GM18868 (cell line): Measurements from ENCODE around the gene HERC4.
"Not testable (repeated sequence)": the region's sequence is repeated elsewhere in the genome, so short reads cannot be mapped to it uniquely, and the experiment has no call there.

Source experiments
- ATAC-seq: cut with Tn5 transposase; IDR thresholded peaks from one replicate; pipeline ENCODE4 v1.9.1; 2021; ENCODE audit warnings: mild to moderate bottlenecking, moderate library complexity; ENCODE audit not compliant: unreplicated experiment

The HERC4 gene

GRCh38 chr10:67966035-67966434, 109.0 kb downstream of the HERC4 start:
- ATAC-seq: not testable (repeated sequence)

DNA sequence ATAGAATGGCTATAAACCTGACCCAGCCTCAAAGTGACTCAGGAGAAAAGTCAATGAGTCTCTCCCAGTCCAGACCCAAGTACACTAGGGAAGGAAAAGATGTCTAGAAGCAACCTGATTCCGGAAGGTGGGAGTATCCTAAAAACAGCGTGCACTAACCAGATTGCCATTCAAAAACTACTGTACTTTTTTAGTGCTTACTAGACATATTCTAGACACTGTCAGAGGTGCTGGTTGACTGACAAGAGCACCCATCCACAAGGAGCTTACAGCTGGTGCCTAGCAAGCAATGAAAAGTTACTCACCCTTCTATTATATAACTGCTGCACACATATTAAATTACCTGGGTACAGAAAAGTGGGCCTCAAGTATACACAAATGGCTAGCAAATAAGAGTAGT, 109.6 kb downstream of the HERC4 start:
- no peak for ATAC-seq

DNA sequence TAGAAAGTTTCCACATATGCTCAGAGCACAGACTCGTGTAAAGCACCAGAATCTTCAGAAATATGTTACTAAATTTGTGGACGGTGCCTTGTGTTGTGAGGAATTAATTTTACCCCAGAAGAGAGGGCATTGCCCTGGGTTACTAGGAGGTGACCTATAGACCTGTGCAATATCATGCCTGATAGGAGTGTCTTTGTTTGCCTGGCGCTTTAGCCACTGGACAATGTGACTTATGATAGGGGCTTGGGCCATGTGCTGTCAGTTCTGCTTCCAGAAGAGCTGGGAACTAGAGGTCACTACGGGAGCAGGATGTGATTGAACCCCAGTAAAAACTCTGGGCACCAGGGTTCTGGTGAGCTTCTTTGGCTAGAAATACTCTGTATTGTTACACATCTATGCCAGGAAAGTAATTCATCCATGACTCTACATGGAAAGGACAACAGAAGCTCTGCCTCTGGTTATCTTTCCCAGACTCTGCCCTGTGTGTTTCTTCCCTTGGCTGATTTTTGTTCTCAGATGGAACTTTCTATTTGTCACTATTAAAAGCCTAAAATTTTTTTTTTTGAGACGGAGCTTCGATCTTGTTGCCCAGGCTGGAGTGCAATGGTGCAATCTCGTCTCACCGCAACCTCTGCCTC, 115.1 kb downstream of the HERC4 start:
- no peak for ATAC-seq

- no peak for ATAC-seq
Observed at GRCh38 chr10:67955614-67956013, 119.5 kb downstream of the HERC4 start.

GRCh38 chr10:67943917-67944316, 131.2 kb downstream of the HERC4 start:
- no peak for ATAC-seq

GRCh38 chr10:67936416-67936815, 138.7 kb downstream of the HERC4 start:
- ATAC-seq: no peak

GRCh38 chr10:67935223-67935622, 139.9 kb downstream of the HERC4 start:
- ATAC-seq: no peak

DNA sequence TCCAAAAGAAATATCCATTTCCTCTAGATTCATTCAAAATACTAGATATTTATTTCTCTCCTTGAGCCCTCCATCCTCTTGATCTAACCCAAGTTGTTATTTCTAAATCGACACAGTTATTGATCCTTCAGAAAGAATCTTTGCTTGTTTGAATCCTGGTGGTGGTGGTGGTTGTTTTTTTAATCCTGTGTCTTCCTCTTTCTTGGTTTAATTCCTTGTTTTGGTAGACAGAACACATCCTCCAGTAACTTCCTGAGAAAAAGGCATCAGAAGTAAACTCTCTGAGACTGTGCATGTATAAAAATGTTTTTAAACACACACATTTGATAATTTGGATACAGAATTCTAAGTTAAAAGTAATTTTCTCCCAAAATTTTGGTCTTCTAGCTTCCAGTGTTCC, 140.7 kb downstream of the HERC4 start:
- no peak for ATAC-seq

- no peak for ATAC-seq
Observed at GRCh38 chr10:67933199-67933598, 141.9 kb downstream of the HERC4 start.

DNA sequence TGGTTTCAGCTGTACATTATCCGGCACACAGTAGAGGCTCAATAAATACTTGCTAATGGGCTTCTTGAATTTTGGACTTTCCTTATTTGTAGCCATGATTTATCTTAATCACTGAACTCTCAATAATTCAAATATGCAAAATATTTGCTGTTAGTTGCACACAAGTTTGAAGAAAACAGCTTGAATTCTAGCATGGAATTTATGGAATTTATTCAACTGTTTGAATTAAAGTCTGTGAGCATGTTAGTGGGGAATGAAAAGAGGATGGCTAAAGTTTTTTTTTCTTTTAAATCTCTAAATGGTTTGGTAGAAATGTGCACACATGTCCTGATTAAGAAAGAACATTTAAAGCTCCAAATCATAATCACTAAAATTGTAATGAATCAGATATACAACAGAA, 148.1 kb downstream of the HERC4 start:
- no peak for ATAC-seq

DNA sequence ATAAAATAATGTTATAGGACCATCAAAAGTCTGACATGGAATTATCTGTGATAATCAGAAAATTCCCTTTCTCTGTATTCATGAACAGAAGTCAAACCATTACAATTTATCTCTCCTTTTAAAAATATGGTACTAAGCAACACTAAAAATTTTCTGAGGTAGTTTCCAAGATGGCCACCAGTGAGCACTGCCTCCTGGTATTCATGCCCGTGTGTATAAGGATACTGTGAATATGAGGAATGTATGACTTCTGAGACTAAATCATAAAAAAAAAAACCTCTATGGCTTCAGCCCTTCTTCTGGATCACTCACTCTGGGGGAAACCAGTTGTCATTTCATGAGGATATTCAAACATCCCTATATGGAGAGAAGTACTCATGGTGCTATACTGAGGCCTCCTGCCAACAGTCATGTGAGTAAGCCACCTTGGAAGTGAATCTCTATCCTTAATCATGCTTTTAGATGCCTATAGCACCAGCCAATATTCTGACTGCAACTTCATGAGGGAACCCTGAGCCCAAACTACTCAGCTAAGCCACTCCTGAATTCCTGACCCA, 149.6 kb downstream of the HERC4 start:
- no peak for ATAC-seq

DNA sequence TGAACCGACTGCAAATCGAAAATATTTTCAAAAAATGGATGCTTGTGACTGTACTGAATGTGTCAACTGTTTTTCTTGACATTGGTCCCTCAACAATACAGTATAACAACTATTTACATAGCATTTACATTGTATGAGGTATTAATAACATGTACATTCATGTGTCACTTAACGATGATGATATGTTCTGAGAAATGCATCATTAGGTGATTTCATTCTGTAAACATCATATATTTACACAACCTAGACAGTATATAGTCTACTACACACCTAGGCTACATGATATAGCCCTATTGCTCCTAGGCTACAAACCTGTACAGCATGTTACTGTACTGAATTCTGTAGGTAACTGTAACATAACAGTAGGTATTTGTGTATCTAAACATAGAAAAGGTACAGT, 150.9 kb downstream of the HERC4 start:
- no peak for ATAC-seq

DNA sequence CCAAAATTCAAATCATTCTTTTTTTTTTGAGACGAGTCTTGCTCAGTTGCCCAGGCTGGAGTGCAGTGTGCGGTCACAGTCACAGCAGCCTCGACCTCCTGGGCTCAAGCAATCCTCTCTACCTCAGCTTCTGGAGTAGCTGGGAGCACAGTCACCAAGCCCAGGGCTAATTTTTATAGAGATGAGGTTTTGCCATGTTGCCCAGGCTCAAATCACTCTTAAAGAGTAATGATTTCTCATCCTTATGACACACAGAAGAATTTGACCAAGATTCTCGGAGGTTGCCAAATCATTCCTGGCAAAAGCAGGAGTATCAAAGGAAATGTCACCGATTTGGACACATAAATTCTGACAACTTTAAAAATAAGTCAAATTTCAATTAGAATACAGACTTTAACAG, 151.5 kb downstream of the HERC4 start:
- ATAC-seq: no peak

GRCh38 chr10:67921065-67921464, 154.0 kb downstream of the HERC4 start:
- no peak for ATAC-seq

DNA sequence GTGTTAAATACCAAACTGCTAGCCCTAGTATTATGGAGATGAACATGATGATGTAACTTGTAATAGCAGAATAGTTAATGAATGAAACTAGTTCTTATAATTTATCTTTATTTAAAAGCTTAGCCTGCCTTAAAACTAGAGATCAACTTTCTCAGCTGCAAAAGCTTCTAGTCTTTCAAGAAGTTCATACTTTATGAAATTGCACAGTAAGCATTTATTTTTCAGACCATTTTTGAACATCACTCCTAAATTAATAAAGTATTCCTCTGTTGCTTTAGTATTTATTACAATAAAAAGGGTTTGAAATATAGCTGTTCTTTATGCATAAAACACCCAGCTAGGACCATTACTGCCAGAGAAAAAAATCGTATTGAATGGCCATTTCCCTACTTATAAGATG, 157.4 kb downstream of the HERC4 start:
- ATAC-seq: no peak

GRCh38 chr10:67917169-67917568, 157.9 kb downstream of the HERC4 start:
- ATAC-seq: no peak

- ATAC-seq: no peak
Observed at GRCh38 chr10:67914777-67915340, 160.2 kb downstream of the HERC4 start.

- no peak for ATAC-seq
Observed at GRCh38 chr10:67912331-67912946, 162.6 kb downstream of the HERC4 start.

DNA sequence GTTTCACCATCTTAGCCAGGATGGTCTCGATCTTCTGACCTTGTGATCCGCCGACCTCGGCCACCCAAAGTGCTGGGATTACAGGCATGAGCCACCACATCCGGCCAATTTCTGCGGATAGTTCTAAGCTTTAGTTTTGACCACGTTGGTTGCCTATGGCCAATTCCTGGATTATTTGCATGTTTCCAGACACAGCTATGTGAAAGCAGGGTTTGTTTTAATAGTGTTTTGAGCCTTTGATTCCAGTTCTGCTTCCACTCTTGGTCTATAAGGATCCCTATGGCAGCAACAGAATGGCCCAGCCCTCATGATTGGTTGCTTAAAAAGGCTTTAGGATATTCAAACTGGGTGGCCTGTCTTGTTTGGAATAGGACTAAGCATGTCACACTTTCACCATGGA, 171.5 kb downstream of the HERC4 start:
- ATAC-seq: no peak

GRCh38 chr10:67893637-67894036, 181.4 kb downstream of the HERC4 start:
- no peak for ATAC-seq

DNA sequence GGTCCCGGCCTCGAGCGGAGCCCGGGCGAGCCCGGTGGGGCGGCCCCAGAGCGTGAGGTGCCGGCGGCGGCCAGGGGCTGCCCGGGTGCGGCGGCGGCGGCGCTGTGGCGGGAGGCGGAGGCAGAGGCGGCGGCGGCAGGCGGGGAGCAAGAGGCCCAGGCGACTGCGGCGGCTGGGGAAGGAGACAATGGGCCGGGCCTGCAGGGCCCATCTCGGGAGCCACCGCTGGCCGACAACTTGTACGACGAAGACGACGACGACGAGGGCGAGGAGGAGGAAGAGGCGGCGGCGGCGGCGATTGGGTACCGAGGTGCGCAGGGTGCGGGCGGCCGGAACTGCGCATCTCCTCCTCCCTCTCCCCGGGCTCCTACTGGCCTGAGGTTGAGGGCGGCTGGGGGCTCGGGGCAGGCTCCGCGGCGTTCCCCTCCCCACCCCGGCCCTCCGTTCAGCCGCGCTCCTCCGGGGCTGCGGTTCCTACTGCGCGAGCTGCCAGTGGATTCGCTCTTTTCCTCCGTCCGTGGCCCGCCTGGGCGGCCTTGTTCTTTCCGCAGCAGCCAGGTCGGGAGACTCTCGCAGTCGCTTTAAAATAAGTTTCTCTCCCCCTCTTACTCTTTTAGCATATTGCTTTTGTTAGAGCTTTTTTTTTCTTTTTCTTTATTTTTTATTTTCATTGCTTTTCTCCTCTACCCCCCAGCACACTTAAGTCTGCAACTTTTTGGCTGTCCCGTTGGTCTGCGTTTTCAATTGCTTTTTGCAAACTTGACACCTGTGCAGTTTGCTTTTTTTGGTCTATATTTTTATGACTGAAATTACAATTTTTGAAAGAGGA, 190.0 kb downstream of the HERC4 start:
- peak; percentile 59 for ATAC-seq
